Adipose tissue (tissue), 3 donors: ENCODE data around the gene MERTK. TPM values are rescaled to one million over a fixed set of nuclear protein-coding genes. Genes with fewer than 3 reads are reported as not detected.
A peak's percentile ranks its signal among the peaks of the same experiment; 100 is the strongest.
"Not testable (repeated sequence)": the region's sequence is repeated elsewhere in the genome, so short reads cannot be mapped to it uniquely, and the experiment has no call there.

ENCODE experiments used
- H3K27ac ChIP-seq: one replicate; pipeline ENCODE4 v1.5.1; 2013; ENCODE audit warnings: low read depth, low read length
- WGBS, 3 donors: extraction: QIAGEN DNeasy Blood & Tissue Kit; methylation state at CpG; one replicate each; pipeline ENCODE4 v1.1.7; 2013; 5-methylcytosine and 5-hydroxymethylcytosine counted together
- polyA plus RNA-seq, 3 donors: library from polyadenylated mRNA; stranded (reverse); fragments of 200-250 nt; gene quantifications; one replicate each; pipeline ENCODE4 v1.2.3, GENCODE V29; 2013
- donor health status: healthy with polysubstance abuse.
- donor health status: Bipolar disorder and iron deficiency.
- donor health status: healthy.

The MERTK gene
- polyA plus RNA-seq, 3 donors = 4.2 to 7.5 (median 5.3) TPM

GRCh38 chr2:112047537-112048235, 149.3 kb downstream of the MERTK start:
- no peak overlapping the region for H3K27ac ChIP-seq
- WGBS, 3 donors = 61 to 87% (median 85%) methylated on average over 7 of the region's 7 CpGs

- H3K27ac ChIP-seq = no peak overlapping the region
- WGBS, 3 donors = 48 to 76% (median 61%) methylated on average over 4 of the region's 4 CpGs
Observed at GRCh38 chr2:112048236-112048592, 149.8 kb downstream of the MERTK start.

DNA sequence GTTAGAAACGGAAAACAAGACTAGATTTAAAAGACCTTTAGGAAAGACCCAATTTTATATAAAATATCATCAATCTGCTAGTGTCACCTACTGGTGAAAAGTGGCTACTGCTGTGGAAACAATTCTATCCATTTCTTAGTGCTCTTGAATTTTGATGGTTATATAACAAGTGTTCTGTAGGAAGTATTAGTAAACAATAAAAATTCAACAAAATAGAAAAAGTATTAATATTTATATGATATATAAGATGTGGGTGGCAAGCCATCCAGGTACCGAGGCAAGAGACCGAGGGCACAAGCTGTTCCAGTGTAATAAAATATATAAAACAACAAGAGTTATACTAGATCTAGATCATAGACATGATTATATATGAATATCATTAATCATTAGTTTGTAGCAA, 150.5 kb downstream of the MERTK start:
- 17 to 27% (median 23%) methylated on average over 3 of the region's 3 CpGs for WGBS, 3 donors
- no peak overlapping the region for H3K27ac ChIP-seq

- WGBS, 3 donors = 88 to 95% (median 91%) methylated on average over 1 of the region's 1 CpG
- no peak overlapping the region for H3K27ac ChIP-seq
Observed at GRCh38 chr2:112050316-112050715, 151.9 kb downstream of the MERTK start.

DNA sequence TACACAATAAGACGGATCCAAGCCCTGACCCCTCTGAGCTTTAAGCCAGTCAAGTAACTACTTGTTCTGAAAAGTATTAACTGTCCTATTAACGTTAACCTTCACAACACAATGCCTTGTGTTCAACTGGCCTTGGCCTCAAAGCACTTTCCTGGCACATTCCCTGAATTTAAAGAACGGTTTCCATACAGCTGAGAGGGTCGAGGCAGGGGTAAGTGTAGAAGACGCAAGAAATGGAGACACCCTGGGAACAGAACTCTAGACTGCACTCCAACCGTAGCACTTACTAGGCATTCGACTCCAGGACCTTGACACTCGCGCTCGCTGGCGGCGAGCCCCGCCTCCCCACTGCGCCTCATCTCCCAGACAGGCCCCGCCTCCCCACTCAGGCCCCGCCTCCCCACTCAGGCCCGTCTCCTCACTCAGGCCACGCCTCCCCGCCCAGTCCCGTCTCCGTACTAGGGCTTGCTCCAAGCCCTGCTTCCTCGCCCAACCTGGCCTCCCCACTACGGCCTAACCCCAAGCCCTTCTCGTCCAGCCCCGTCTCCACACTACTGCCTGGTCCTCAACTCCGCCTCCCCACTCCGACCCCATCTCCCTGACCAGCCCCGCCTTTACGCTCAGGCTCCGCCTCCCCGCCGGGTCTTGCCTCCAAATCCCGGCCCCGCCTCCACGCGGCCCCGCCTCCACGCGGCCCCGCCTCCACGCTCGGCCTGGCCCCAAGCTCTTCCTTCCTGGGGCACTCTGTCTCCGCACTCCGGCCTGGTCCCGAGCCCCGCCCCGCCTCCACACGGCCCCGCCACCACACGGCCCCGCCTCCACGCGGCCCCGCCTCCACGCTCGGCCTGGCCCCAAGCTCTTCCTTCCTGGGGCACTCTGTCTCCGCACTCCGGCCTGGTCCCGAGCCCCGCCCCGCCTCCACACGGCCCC, 155.8 kb downstream of the MERTK start:
- WGBS, 3 donors = 0 to 2% (median 1%) methylated on average over 44 to 60 of the region's 62 CpGs
- no peak overlapping the region for H3K27ac ChIP-seq

GRCh38 chr2:112054847-112055729, 156.7 kb downstream of the MERTK start, which contains the start of gene TMEM87B:
TMEM87B (plus strand) TSS chr2:112055269; CDS start chr2:112055592, 323 bp downstream.
- WGBS, 3 donors = 0 to 1% (median 1%) methylated on average over 74 to 80 of the region's 90 CpGs
- H3K27ac ChIP-seq = peak within 1 kb of the TSS; percentile 99

DNA sequence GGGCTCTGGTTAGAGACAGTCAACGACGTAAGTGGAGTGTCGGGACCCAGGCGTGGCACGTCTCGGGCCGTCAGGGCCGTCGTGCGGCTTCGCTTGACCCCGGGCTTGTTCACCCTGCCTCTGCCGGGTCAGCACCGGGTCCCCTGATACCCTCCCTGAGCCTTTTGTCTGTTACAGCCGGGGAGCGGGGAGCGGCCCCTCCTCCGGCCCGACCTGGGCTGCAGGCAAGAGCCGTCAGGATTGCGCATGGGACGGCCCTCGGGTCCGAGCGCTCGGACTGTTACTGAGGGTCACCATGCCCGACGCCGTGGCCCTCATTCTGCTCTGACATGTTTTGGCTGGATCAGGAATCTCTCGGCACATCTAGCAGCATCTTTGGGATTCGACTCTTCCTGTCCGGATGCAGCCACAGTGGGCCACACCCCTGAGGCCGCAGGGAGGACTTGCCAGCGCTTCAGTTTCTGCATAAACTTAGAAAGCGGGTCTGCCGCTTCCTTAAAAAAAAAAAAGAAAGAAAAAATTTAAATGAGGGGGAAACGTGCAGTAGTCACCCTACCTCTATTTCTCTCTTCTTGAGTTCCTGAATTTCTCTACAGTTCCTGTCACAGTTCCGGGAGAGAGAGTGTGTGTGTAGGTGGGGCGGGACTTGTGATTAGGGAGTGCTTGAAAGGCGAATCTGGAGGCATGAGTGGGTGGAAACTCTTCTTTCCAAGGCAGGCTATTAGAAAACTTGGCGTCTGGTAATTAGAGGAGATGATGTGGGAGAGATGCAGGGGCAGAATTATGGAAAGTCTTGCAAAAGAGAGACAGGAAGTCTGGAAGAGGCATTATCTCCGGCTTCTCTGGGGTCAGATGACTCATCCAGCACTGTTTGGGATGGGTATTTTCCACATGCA, 157.6 kb downstream of the MERTK start:
- 0 to 1% (median 0%) methylated on average over 41 to 42 of the region's 42 CpGs for WGBS, 3 donors
- peak overlapping the region; percentile 99 for H3K27ac ChIP-seq

DNA sequence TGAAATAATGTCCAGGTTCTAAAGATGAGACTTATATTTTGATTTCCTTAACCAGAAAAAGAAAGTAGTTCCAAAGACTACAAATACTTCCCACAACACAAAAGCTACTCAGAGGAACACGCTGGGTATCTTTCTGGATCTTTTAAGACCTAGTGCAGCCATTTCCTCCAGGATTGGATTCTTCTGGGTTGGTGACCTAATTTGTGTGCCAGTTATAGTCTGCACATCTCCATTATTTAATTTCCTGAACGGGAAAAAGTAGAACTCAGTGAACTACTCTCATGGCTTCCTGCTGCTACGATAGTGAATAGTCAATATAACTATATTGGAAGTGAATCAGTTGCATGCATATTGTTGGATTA, 158.2 kb downstream of the MERTK start:
- WGBS, 3 donors = 15 to 39% (median 17%) methylated on average over 3 of the region's 3 CpGs
- H3K27ac ChIP-seq = no peak overlapping the region

GRCh38 chr2:112059671-112060070, 161.3 kb downstream of the MERTK start:
- H3K27ac ChIP-seq = no peak overlapping the region
- 84 to 95% (median 85%) methylated on average over 2 of the region's 2 CpGs for WGBS, 3 donors

GRCh38 chr2:112061299-112061698, 162.9 kb downstream of the MERTK start:
- 70 to 78% (median 73%) methylated on average over 1 of the region's 1 CpG for WGBS, 3 donors
- H3K27ac ChIP-seq = no peak overlapping the region

DNA sequence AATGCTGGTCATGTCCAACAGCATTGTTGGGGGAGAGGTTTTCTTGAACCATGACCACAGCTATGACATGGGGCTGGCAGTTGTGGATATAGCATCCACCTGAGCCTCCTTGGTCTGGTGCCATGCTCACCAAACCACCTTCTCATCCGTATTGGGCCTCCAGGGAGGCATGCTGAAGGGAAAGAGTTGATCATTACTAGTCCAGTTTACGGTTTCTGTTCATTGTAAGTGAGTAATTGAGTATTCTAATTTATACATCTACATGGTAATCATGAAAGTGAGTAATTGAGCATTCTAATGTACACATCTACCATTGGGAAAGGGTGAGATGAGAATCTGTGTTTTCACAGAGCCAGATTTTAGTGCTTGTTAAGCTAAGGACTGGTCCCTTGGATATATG, 163.4 kb downstream of the MERTK start:
- 87 to 95% (median 89%) methylated on average over 2 of the region's 2 CpGs for WGBS, 3 donors
- no peak overlapping the region for H3K27ac ChIP-seq

DNA sequence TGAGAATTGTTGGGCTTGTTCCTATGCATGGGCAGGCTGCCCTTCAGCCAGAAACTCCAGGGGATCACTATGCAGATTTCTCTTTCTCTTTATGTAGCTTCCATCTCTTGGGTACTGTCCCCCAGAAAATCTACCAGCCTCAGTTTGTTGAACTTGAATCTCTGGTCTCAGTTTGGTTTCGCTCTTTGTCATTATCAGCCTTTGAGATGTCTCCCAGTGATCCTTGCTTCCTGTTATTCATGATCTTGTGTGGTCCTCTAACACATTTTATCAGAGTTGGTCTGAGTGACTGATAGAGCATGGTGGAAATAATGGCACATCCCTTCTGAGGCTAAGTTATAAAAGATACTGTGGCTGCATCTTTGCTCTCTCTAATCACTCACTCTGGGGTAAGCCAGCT, 164.5 kb downstream of the MERTK start:
- no peak overlapping the region for H3K27ac ChIP-seq
- 97 to 100% (median 100%) methylated on average over 1 of the region's 1 CpG for WGBS, 3 donors

DNA sequence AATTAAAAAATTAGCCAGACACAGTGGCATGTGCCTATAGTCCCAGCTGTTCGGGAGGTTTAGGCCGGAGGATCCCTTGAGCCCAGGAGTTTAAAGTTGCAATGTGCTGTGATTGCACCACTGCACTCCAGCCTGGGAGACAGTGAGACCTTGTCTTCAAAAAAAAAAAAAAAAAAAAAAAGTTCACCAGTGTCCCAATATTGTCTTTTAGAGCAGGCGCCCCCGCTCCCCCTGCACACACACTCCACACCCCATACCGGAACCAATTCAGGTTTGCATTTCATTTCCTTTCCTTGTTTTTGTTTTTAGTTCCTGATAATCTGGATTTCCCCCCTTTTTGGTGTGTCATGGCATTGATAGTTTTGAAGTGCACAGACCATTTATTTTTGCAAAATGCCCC, 167.1 kb downstream of the MERTK start:
- WGBS, 3 donors = 64 to 94% (median 75%) methylated on average over 5 of the region's 5 CpGs
- no peak overlapping the region for H3K27ac ChIP-seq

GRCh38 chr2:112065966-112066365, 167.6 kb downstream of the MERTK start:
- H3K27ac ChIP-seq = no peak overlapping the region
- 54 to 91% (median 82%) methylated on average over 1 of the region's 1 CpG for WGBS, 3 donors

GRCh38 chr2:112069794-112070193, 171.4 kb downstream of the MERTK start:
- not testable (repeated sequence) for H3K27ac ChIP-seq

GRCh38 chr2:112073875-112074274, 175.5 kb downstream of the MERTK start:
- no peak overlapping the region for H3K27ac ChIP-seq
- 89 to 98% (median 93%) methylated on average over 3 of the region's 3 CpGs for WGBS, 3 donors

- 92 to 100% (median 95%) methylated on average over 1 of the region's 1 CpG for WGBS, 3 donors
- H3K27ac ChIP-seq = no peak overlapping the region
Observed at GRCh38 chr2:112074506-112074905, 176.1 kb downstream of the MERTK start.
